CD4-positive, alpha-beta T cell treated with Interleukin-17A for 1 hour (primary cell): ENCODE measurements around the gene DIP2C.
"Not testable (repeated sequence)": the region's sequence is repeated elsewhere in the genome, so short reads cannot be mapped to it uniquely, and the experiment has no call there.

Source experiments
- DNase-seq: peaks from one replicate; pipeline ENCODE4 v3.0.0-alpha.2; 2020

DIP2C gene

GRCh38 chr10:366186-366585 is 323.3 kb downstream of the DIP2C start:
- DNase-seq, result no peak

DNA sequence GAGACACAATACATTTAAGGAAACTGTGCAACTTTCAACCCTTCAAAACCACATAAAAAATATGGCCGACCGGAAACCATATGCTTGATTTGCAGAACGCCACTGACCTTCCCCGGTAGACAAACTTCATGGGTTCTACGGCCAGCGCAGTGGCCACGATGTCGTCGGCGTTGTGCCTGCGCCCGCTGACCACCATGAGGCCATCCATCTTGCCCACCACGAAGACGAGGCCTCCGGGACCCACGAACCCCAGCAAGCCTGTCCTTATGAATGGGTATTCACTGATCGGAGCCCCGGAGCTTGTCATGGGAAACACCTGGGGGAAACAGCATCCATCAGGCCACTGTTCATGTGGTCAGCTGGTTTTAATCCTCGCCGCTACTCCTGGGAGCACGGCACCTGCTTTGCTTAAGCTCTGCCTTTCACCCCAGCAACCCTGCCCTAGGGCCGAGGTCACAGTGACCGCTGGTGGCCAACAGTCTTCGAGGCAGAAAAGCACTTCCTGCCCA is 325.1 kb downstream of the DIP2C start:
- no peak for DNase-seq

DNA sequence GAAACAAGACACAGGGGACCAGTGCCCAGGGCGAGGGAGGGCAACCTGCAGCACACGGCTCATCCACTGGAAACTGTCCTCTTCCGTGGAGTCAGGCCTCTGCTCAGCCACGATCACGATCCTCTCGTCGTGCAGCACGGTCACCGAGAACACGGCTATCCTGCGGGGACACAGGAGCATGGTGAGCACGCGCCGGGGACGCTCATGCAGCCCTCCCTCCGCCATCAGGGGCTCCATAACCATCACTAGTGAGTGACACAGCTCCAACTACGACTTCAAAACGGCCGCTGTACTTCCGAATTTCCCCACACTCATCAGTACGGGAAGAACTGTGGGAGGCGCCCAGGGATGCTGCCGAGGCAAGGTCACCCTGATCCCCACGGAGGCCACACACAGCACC is 326.3 kb downstream of the DIP2C start:
- DNase-seq, result no peak

- no peak for DNase-seq
Observed at GRCh38 chr10:361203-362081, 328.0 kb downstream of the DIP2C start.

GRCh38 chr10:360653-361052 is 328.8 kb downstream of the DIP2C start:
- no peak for DNase-seq

DNA sequence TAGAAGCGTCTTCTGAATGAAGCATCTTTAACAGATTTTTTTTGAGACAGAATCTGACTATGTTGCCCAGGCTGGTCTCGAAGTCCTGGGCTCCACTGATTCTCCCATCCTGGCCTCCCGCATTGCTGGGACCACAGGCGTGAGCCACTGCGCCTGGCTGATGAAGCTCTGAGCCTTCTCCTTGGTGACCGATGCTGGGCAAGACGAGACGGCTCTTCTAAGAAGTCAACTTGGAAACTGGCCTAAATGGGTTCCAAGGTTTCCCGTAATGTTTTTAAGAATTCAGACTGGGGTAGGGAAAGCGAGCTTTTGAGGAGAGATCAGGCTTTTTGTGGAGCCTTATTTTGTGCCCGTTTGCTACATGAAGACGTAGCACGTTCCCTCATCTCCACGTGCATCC is 329.7 kb downstream of the DIP2C start:
- DNase-seq, result no peak

- DNase-seq, result no peak
Observed at GRCh38 chr10:359093-359492, 330.4 kb downstream of the DIP2C start.

DNA sequence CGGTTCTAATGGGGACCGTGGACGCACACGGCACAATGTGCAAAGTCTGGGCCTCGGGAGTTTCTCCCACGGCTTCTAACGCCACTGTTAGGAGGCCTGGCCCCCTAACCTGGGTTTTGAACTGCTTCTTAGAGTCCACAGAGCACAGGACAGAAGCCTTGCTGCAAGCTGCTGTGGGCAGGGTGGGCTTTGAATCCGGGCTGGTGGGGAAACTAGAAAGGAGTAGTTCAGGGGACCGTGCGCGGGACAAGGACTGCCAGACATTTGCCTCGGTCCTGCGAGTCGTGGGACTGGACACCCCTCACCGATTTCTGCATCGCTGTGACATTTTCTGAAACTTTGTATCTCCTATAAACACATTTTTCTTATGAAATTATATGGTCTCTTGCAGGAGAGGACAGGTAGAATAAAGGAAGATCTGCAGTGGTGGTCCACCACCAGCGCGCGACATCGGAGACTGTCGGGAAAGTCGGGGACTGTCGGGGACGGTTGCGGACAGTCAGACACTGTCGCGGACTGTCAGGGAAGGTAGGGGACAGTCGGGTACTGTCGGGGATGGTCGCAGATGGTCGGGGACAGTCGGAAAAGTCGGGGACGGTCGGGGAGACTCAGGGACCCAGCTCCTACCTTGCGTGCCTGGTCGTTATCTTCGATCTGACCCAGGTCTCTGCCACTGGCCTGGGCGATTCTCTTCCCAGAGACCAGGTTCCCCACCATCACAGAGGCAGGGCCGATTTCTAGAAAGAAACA is 332.1 kb downstream of the DIP2C start:
- no peak for DNase-seq

DNA sequence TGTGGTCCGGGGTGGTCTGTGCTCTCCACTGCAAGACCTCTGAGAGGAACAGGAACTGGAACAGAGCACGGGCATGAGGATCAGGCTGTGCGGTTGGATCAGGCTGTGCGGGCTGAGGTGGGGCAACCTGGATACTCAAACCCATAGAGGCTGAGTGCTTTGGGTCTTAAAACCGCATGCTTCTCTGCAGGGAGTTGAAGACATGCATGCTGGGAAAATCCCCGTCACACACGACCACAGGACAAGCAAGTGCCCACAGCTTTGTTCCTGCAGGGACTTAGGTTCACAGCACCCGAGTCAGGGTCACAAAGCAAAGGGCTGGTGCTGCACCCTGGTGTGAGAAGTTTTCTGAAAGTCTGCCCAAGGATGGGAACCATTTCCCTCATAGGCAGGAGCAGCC is 333.0 kb downstream of the DIP2C start:
- DNase-seq, result no peak

DNA sequence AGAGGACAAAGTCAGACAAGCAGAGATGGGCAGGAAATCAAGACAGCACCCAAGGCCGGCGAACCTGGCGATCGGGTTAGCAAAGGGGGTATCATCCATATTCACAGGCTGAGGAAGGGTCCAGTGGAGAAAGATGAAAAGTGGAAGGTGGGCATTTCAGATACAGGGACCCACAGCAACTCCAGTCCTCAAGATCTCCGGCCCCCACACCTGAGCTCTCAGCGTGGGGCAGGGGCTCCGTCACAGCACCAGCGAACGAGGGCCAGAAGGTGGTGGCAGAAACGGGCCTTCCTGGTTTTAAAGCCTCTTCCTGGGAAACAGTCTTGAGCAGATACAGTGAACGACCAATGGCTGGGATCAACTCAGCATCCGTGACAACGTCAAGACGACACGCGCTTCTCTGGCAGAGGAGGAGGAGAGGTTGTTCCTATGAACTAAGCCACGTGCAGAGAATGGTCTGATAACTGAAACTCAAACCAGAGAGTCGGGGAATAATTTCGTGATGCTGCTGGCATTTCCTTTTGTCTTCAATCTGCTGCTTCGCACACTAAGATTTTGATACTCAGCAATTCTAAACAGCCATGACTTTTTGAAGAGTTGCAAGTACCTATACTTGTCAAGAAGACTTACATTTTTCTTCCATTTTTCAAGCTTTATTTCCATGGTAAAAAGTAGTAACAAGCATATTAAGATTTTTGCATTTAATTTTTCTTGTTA is 334.4 kb downstream of the DIP2C start:
- DNase-seq, result no peak

DNA sequence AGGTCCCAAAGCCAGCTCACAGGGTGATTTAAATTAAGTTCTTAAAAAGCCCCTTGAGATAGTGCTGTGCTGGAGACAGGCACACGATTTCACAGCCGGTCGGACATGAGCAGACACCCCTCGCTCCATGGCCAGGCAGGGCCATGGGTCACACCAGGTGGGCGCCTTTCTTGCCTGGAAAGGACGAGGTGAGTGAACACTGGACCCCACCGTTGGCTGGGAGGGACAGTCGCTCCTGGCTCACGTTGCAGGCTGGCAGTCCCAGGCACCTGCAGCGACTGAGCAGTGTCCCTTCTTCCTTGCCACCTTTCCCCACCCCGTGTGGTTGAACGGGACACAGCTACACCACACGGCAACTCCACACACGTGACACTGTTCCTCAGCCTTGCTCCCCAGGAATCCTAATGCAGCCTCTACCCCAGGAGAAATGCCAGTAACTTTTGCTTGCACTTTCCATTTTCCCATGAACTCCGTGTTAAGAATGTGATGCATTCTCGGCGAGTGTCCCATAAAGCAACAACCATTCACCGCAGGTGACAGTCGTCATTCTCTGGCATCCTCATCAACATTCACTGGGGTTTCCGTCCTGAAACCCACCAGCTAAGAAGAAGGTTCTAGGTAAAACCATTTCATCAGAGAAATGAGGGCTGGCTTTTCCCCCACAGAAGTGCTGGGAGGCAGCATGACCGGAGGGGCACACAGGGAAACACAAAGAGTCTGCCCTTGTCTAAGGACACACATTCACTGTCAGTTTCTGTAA is 336.8 kb downstream of the DIP2C start:
- DNase-seq, result no peak

DNA sequence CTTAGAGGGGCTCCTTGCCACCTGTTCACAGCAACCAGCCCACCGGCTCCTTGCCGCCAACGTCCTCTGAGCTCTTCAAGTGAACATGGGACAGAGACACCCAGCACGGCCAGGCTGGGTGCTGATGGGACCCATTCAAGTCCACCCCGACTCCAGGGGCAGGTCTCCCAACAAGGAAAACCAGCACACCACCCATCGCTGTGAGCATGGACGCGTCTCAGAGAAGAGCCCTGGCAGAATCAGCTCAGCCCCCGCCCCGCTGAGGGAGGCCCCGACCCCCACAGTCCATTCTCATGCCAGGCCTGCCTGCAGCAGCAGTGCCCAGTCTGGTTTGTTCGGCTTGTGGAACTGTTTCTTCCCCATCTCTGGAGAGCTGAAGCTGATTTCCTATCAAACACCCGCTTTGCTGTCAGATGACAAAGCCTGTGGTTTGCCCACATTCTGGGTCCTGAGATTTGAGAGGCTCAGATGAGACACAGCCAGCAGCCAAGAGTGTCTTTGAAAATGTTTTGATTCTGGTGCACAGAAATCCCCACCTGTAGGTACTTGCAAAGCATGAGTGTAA is 337.6 kb downstream of the DIP2C start:
- DNase-seq, result peak; percentile 10

GRCh38 chr10:350981-351501 is 338.4 kb downstream of the DIP2C start:
- DNase-seq, result no peak

DNA sequence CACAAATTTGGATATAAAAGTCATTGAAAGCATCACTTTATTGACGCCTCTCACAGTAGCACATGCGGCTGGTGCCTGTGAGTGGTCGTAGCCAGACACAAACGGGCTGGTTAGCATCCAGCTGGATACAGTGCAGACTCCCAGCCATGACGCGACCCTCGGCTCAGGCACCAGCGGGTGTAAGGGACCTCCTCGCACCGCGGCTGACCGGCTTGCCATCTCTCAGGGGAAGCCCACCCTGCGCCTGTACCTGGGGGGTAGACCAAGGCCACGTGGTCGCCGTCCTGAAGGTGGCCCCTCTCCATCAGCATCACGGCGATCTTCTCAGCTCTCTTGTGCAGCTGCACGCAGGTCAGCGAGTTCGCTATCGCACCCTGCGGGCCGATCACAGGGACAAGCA is 340.4 kb downstream of the DIP2C start:
- no peak for DNase-seq

- no peak for DNase-seq
Observed at GRCh38 chr10:348456-348855, 341.0 kb downstream of the DIP2C start.

DNA sequence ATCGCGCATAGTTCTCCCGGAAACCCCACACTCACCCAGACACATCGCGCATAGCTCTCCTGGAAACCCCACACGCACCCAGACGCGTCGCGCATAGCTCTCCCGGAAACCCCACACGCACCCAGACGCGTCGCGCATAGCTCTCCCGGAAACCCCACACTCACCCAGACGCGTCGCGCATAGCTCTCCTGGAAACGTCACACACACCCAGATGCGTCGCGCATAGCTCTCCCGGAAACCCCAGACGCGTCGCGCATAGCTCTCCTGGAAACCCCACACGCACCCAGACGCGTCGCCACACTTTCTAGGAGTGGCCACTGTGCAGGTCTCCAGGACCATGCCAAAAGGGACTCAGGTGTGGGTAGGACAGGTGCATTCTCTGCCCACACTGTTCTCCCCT is 341.7 kb downstream of the DIP2C start:
- DNase-seq, result not testable (repeated sequence)

DNA sequence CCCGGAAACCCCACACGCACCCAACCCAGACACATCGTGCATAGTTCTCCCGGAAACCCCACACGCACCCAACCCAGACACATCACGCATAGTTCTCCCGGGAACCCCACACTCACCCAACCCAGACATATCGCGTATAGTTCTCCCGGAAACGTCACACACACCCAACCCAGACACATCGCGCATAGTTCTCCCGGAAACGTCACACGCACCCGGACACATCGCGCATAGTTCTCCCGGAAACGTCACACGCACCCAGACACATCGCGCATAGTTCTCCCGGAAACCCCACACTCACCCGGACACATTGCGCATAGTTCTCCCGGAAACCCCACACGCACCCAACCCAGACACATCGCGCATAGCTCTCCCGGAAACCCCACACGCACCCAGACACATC is 342.3 kb downstream of the DIP2C start:
- DNase-seq, result not testable (repeated sequence)

DNA sequence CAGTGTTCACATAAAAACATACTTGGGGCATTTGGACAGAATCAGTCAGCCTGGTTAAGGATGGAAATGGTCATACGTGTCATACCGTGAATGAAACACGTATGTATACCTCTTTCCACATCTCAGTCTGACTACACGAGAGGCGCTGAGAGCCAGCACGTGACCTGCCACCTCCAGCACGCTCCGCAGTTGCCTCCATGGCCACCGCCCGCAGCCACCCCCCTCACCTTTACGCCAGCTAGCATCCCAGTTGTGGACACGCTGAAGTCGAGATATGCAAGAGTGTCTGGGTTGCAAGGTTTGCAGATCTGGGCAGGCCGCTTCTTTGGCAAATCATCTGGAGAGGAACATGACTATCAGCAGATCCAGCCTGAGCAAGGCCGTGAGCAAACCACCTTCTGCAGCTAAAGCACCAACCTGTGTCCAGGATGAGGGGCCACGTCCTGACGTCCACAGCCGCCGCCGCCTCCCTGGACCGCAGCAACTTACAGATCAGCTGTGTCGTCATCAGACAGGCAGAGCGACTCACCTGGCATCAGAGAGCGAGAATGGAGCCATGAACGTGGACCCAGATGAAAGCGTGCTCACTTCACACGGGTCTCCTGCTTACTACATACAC is 344.8 kb downstream of the DIP2C start:
- DNase-seq, result no peak

DNA sequence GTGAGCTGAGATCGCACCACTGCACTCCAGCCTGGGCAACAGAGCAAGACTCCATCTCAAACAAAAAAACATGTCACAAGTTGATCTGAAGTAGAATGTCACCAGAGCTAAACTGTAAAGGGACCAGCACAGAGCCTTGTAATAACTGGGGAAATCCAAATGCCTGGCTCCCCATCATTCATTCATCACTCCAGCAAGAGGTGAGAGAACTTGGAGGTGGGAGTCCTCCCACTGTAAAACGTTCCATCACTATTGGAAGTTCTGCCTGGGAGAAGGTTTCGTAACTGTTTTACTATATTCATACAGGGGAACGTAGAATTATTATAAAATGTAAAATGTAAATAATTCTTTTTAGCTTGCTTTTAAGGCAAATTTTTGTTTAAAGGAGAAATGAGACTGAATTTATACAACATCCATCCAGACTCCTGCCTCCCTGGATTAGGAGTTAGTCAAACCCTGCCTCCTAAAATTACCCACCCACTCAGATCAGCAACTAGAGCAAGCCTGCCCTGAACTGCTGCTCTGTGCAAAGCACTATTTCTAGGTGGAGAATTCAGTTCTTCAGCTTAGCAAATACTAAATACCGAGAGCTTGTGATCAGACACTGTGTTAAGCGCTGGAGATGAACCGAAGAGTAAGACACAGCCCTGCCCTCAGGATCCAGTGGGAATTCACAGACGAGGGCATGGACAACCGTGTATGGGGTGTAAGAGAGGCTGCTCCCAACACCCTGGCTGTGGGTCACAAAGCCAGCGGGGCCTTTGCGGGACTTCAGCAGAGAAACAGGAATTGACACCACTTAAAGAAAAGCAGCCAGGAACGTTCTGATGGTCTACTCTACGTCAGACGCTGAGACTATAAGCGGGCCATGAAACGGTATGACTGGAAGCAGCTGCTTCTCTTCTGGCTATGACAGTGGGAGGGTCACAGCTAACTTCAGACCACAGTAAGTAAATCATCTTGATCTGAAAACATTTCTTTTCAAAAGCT is 345.9 kb downstream of the DIP2C start:
- DNase-seq, result no peak

GRCh38 chr10:341081-341740 is 348.3 kb downstream of the DIP2C start:
- DNase-seq, result no peak
